ENCODE measurements around the gene ACLY.

DNA sequence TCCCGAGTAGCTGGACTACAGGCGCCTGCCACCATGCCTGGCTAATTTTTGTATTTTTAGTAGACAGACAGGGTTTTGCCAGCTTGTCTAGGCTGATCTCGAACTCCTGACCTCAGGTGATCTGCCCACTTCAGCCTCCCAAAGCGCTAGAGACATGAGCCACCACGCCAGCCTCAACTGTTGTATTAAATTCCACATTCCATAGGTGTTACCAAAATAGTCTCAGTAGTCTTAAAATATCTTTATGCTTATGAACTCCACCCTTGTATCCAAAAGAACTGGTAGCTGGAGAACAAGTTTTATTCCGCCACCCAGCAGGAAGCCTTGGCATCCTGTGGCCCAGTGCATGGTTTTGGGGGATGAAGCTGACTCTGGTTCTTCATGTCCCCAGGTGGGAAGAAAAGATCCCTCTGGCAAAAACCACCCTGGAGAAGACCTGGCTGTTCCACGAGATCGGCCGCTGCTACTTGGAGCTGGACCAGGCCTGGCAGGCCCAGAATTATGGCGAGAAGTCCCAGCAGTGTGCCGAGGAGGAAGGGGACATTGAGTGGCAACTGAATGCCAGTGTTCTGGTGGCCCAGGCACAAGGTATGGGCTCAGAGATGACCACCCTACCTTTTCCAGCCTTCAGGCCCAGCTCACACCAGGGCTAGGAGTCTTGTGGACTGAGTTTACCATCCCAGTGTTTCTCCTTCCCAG, 30.2 kb upstream of the ACLY start:
- TF ChIP-seq, protein P1, sequence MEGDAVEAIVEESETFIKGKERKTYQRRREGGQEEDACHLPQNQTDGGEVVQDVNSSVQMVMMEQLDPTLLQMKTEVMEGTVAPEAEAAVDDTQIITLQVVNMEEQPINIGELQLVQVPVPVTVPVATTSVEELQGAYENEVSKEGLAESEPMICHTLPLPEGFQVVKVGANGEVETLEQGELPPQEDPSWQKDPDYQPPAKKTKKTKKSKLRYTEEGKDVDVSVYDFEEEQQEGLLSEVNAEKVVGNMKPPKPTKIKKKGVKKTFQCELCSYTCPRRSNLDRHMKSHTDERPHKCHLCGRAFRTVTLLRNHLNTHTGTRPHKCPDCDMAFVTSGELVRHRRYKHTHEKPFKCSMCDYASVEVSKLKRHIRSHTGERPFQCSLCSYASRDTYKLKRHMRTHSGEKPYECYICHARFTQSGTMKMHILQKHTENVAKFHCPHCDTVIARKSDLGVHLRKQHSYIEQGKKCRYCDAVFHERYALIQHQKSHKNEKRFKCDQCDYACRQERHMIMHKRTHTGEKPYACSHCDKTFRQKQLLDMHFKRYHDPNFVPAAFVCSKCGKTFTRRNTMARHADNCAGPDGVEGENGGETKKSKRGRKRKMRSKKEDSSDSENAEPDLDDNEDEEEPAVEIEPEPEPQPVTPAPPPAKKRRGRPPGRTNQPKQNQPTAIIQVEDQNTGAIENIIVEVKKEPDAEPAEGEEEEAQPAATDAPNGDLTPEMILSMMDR (conservative IDR thresholded peaks at IDR 0.05 in 1 of 2, IDR thresholded peaks at IDR 0.05 in 1 of 2; ENCODE audit: extremely low read depth in 1 of 2, insufficient read depth in 1 of 2, low read depth in 1 of 2, low read length in 2 of 2): no peak
- TF ChIP-seq EZH2 (IDR thresholded peaks at IDR 0.05; ENCODE audit: borderline replicate concordance, low read length): no peak

All from mammary epithelial cell (primary cell).